CD4-positive, CD25-positive, alpha-beta regulatory T cell (primary cell): Measurements from ENCODE around the gene DNAJA3. TPM values are rescaled to one million over a fixed set of nuclear protein-coding genes. Genes with fewer than 3 reads are reported as not detected.

ENCODE experiments used
- ATAC-seq, 2 donors: fragments of 150-1000 bp; cut with Tn5 transposase; one replicate each; pipeline ENCODE4 v1.10.0; 2021; ENCODE audit warnings: low read depth in 2 of 2, moderate number of reproducible peaks in 2 of 2, moderate library complexity in 1 of 2
- DNase-seq, 3 donors: peaks; one replicate each; pipeline versions ENCODE4 v3.0.0 to v3.0.0-alpha.2; 2012 to 2022; ENCODE audit warnings: mixed read lengths in 1 of 3
- H3K27ac ChIP-seq: one replicate; pipeline ENCODE4 v1.7.0; 2013; ENCODE audit warnings: mild to moderate bottlenecking, low read length; ENCODE audit not compliant: insufficient read depth, poor library complexity, severe bottlenecking
- H3K27me3 ChIP-seq: one replicate; pipeline ENCODE4 v1.7.0; 2013; ENCODE audit warnings: low read length; ENCODE audit not compliant: control insufficient read depth, insufficient read depth
- H3K36me3 ChIP-seq: one replicate; pipeline ENCODE4 v1.7.0; 2013; ENCODE audit warnings: mild to moderate bottlenecking, low read length, moderate library complexity; ENCODE audit not compliant: control insufficient read depth, insufficient read depth
- H3K4me1 ChIP-seq: 2 replicates; pipeline ENCODE4 v1.7.0; 2013; ENCODE audit warnings: mild to moderate bottlenecking, low read length; ENCODE audit not compliant: insufficient read depth, control insufficient read depth, poor library complexity, severe bottlenecking
- H3K4me3 ChIP-seq: one replicate; pipeline ENCODE4 v1.7.0; 2013; ENCODE audit warnings: low read depth, mild to moderate bottlenecking, low read length, moderate library complexity
- H3K9me3 ChIP-seq, 2 experiments: 1 replicate in 1 of 2; 2 replicates in 1 of 2; pipeline ENCODE4 v1.7.0; 2013; ENCODE audit warnings: low read length in 2 of 2, mild to moderate bottlenecking in 1 of 2, moderate library complexity in 1 of 2; ENCODE audit not compliant: control insufficient read depth in 2 of 2
- H3K27ac Mint-ChIP-seq, 3 donors: one replicate each; pipeline ENCODE4 v1.8.0; 2020 to 2022; ENCODE audit warnings: mild to moderate bottlenecking in 3 of 3, mixed read lengths in 3 of 3, moderate library complexity in 2 of 3
- H3K27me3 Mint-ChIP-seq: one replicate; pipeline ENCODE4 v1.8.0; 2022; ENCODE audit warnings: mild to moderate bottlenecking, mixed read lengths
- H3K36me3 Mint-ChIP-seq: one replicate; pipeline ENCODE4 v1.8.0; 2020; ENCODE audit warnings: mixed read lengths
- H3K4me1 Mint-ChIP-seq, 4 donors: one replicate each; pipeline ENCODE4 v1.8.0; 2020 to 2022; ENCODE audit warnings: mixed read lengths in 4 of 4, mild to moderate bottlenecking in 1 of 4
- H3K4me3 Mint-ChIP-seq, 4 donors: one replicate each; pipeline ENCODE4 v1.8.0; 2020 to 2022; ENCODE audit warnings: mild to moderate bottlenecking in 4 of 4, mixed read lengths in 4 of 4, moderate library complexity in 3 of 4
- H3K9me3 Mint-ChIP-seq, 7 donors: one replicate each; pipeline ENCODE4 v1.8.0; 2020 to 2022; ENCODE audit warnings: mixed read lengths in 7 of 7, mild to moderate bottlenecking in 3 of 7, moderate library complexity in 2 of 7
- polyA plus RNA-seq, 4 donors: library from polyadenylated mRNA; unstranded; fragments of 300-500 nt; fragmentation: Illumina TruSeq; gene quantifications; one replicate each; pipeline ENCODE4 v1.2.3, GENCODE V29; 2021
- total RNA-seq: library from RNA; stranded (reverse); gene quantifications from one replicate; pipeline ENCODE4 v1.2.3, GENCODE V29; 2022

Gene DNAJA3
- total and polyA plus RNA-seq, 5 donors from 2014 or later = 27.0 to 49.7 (median 38.1) TPM

DNA sequence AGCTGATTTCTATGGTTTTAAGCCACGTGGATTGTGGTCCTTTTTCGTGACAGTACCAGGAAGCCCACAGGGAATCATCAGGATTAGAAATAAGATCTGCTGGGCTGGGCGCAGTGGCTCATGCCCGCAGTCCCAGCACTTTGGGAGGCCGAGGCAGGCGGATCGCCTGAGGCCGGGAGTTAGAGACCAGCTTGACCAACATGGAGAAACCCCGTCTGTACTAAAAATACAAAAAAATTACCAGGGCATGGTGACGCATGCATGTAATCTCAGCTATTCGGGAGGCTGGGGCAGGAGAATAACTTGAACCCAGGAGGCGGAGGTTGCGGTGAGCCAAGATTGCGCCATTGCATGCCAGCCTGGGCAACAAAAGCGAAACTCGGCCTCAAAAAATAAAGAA is 42.2 kb downstream of the DNAJA3 start:
- no peak for ATAC-seq
- Mint-ChIP-seq H3K4me3 (no peak overlapping the region), H3K4me1 (peaks cover 5 to 32% (median 9%) of the 10 kb centered on the region in 4 donors), H3K36me3 (peaks cover 13% of the 10 kb centered on the region), H3K27ac (no peak overlapping the region), H3K9me3 (no peaks in the 10 kb centered on the region), H3K27me3 (no peaks in the 10 kb centered on the region)
- H3K27ac ChIP-seq = no peak overlapping the region
- H3K4me3 ChIP-seq = no peak overlapping the region
- no peaks in the 10 kb centered on the region for H3K27me3 ChIP-seq
- no peaks in the 10 kb centered on the region for H3K4me1 ChIP-seq
- no peaks in the 10 kb centered on the region for H3K9me3 ChIP-seq
- peaks cover 35% of the 10 kb centered on the region for H3K36me3 ChIP-seq
- no peak for DNase-seq

DNA sequence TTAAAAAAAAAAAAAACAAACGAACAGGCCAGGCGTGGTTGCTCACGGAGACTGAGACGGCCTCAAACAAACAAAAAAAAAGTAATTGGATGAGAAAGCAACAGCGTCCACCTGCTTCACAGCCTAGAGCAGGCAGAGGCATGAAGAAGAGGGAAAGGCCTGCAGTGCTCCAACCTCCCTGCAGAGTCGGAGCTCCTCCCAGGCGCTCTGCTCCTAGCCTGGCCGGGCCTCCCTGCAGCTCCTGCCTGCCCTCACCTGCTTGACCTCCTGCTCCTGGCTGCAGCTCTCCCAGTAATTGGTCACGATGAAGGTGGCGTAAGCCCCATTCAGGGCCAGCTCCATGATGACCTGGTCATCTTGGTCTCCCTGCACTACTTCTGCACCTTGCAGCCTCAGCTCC is 43.3 kb downstream of the DNAJA3 start:
- Mint-ChIP-seq H3K27me3 (no peaks in the 10 kb centered on the region), H3K36me3 (peaks cover 12% of the 10 kb centered on the region), H3K4me1 (peaks cover 9 to 42% (median 15%) of the 10 kb centered on the region in 4 donors), H3K27ac (no peak overlapping the region), H3K9me3 (no peaks in the 10 kb centered on the region), H3K4me3 (no peak overlapping the region)
- Histone ChIP-seq H3K27ac (no peak overlapping the region), H3K27me3 (no peaks in the 10 kb centered on the region), H3K9me3 (no peaks in the 10 kb centered on the region), H3K36me3 (peaks cover 26% of the 10 kb centered on the region), H3K4me1 (peaks cover 6% of the 10 kb centered on the region), H3K4me3 (no peak overlapping the region)
- ATAC-seq (no peak), DNase-seq (no peak)

DNA sequence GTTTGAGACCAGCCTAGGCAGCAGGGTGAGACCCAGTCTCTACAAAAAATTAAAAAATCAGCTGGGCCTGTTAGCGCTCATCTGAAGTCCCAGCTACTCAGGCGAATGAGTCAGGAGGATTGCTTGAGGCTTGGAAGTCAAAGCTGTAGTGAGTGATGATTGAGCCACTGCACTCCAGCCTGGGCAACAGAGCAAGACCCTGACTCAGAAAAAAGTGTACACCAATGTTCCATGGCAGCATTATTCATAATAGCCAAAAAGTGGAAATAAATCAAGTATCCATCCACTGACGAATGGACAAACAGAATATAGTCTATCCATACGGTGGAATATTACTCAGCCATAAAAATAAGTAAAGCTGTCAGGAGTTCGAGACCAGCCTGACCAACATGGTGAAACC is 46.2 kb downstream of the DNAJA3 start:
- no peak overlapping the region for H3K4me3 ChIP-seq
- Mint-ChIP-seq H3K4me3 (peak overlapping the region; percentile 21 to 63 (median 44)), H3K9me3 (no peaks in the 10 kb centered on the region), H3K27ac (peak overlapping the region in 1 of 3 donors; percentile 67), H3K36me3 (peaks cover 5% of the 10 kb centered on the region), H3K4me1 (peaks cover 13 to 42% (median 19%) of the 10 kb centered on the region in 4 donors), H3K27me3 (no peaks in the 10 kb centered on the region)
- H3K36me3 ChIP-seq = peaks cover 10% of the 10 kb centered on the region
- peaks cover 33% of the 10 kb centered on the region for H3K4me1 ChIP-seq
- no peaks in the 10 kb centered on the region for H3K9me3 ChIP-seq
- no peak overlapping the region for H3K27ac ChIP-seq
- DNase-seq (no peak), ATAC-seq (no peak)
- no peaks in the 10 kb centered on the region for H3K27me3 ChIP-seq

DNA sequence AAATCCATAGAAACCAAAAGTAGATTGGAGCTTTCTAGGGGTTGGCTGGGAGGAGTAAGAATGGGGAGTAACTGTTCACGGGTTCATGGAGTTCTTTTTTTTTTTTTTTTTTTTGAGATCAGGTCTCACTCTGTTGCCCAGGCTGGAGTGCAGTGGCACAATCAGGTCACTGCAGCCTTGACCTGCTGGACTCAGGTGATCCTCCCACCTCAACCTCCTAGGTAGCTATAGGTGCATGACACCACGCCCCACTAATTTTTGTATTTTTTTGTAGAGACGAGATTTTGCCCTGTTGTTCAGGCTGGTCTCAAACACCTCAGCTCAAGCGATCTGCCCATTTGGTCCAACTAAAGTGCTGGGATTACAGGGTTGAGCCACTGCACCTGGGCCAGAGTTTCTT is 47.2 kb downstream of the DNAJA3 start:
- H3K4me1 Mint-ChIP-seq = peaks cover 16 to 50% (median 25%) of the 10 kb centered on the region in 4 donors
- Histone ChIP-seq H3K27me3 (no peaks in the 10 kb centered on the region), H3K36me3 (peaks cover 8% of the 10 kb centered on the region), H3K4me1 (peaks cover 43% of the 10 kb centered on the region), H3K4me3 (no peak overlapping the region), H3K9me3 (no peaks in the 10 kb centered on the region), H3K27ac (peak overlapping the region; percentile 89)
- DNase-seq = no peak
- peak overlapping the region; percentile 90 to 94 (median 91) for H3K4me3 Mint-ChIP-seq
- no peaks in the 10 kb centered on the region for H3K27me3 Mint-ChIP-seq
- ATAC-seq = no peak
- peak overlapping the region; percentile 20 to 88 (median 84) for H3K27ac Mint-ChIP-seq
- no peaks in the 10 kb centered on the region for H3K9me3 Mint-ChIP-seq
- peaks cover 4% of the 10 kb centered on the region for H3K36me3 Mint-ChIP-seq

DNA sequence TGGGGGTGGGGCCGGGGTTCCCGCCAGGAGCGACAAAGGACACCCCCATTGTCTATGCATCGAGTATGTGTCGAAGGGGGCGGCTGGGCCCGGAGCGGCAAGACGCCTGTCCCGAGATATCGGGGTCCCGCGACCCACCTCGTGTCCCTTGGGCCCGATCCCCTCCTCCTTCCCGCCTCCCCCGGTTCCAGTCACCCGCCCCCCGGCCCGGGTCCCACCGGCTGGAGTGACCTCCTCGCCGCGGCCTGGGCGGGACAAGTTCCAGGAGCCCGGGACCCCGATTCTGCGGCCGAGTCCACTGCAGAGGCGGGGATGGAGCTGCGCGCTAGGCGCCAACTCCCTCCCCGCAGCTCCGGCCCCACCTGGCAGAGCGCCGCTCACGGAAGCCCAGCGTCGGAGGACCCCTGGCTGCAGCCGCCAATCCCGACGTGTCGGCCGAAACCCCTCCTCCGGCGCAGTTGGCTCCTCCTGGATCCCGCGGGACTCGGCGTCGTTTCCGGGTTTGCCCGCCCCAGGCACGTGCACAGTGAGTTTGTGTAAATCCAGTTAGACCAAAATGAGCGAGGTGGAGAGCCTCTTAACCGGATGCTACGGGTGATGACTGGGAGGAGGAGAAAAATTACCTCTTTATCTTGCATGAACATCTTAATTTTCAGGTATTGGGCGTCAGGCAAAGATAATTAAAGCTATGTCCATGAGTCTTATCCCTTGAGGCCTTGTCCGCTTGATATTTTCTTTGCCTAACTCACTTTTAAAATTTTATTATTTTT is 48.7 kb downstream of the DNAJA3 start, which contains the start of gene NMRAL1:
NMRAL1 (minus strand) TSS at position 434 of the 770 bp plus-strand sequence. CDS start 493 bp downstream, outside the sequence.
- Mint-ChIP-seq H3K27ac (peak within 1 kb of the TSS; percentile 84 to 94 (median 93)), H3K27me3 (no peaks in the 10 kb centered on the region), H3K36me3 (peaks cover 3% of the 10 kb centered on the region), H3K4me1 (peaks cover 24 to 61% (median 34%) of the 10 kb centered on the region in 4 donors), H3K9me3 (no peaks in the 10 kb centered on the region), H3K4me3 (peak within 1 kb of the TSS; percentile 90 to 94 (median 91))
- ATAC-seq (peak; percentile 62 to 63), DNase-seq (peak; percentile 83 to 96 (median 86))
- Histone ChIP-seq H3K4me3 (peak within 1 kb of the TSS; percentile 82), H3K27ac (peak within 1 kb of the TSS; percentile 89), H3K27me3 (no peaks in the 10 kb centered on the region), H3K9me3 (no peaks in the 10 kb centered on the region), H3K4me1 (peaks cover 47% of the 10 kb centered on the region), H3K36me3 (peaks cover under 1% of the 10 kb centered on the region)

DNA sequence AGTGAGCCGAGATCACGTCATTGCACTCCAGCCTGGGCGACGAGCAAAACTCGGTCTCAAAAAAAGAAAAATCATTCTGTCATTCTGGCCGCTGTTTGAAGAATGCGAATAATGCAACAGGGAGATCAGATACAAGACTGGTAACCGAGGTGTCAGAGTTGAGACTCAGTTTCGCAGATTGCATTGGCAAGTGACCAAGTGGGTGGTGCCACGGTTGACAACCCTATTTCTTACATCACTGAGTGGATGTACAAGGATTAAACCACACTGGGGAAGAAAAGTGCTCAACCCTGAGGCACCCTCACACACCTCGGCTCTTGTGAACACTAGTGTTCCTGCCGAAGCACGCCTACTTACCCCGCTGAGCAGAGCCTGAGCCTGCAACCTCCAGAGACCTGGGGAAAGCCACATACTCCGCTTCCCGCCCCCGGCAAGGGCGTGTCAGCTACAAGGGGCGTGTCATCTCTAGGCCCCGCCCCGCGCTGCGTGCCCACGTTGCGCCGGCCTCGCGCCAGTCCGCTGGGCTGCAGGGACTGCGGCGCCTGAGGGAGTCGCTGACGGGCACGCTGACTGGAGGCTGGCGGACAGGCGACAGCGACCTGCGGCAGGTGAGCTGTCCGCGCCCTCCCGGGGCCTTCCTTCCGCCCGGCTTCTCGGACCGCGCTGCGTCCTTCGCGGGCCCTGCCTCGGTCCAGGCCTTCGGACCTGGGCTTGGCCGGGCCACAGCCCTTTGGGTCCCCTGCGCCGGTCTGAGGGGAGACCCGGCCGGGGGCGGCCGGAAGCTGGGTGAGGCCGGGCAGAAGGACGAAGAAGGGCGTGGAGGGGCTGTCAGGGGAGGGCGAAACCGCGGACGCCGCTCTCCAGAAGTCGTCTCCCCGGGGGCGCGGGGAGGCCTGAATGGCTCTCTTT is 50.5 kb downstream of the DNAJA3 start, which contains the start of gene HMOX2:
HMOX2 (plus strand) TSS at position 519 of the 909 bp plus-strand sequence. CDS start 29,127 bp downstream, outside the sequence.
- Mint-ChIP-seq H3K27me3 (no peaks in the 10 kb centered on the region), H3K27ac (peak within 1 kb of the TSS; percentile 91 to 95 (median 93)), H3K4me1 (peaks cover 24 to 60% (median 36%) of the 10 kb centered on the region in 4 donors), H3K9me3 (no peaks in the 10 kb centered on the region), H3K36me3 (peaks cover 3% of the 10 kb centered on the region), H3K4me3 (peak within 1 kb of the TSS; percentile 94 to 98 (median 94))
- peaks cover 51% of the 10 kb centered on the region for H3K4me1 ChIP-seq
- peak within 1 kb of the TSS; percentile 81 for H3K4me3 ChIP-seq
- peak within 1 kb of the TSS; percentile 89 for H3K27ac ChIP-seq
- H3K27me3 ChIP-seq = no peaks in the 10 kb centered on the region
- H3K36me3 ChIP-seq = no peaks in the 10 kb centered on the region
- H3K9me3 ChIP-seq = no peaks in the 10 kb centered on the region
- ATAC-seq (peak; percentile 90), DNase-seq (peak; percentile 86 to 96 (median 91))

DNA sequence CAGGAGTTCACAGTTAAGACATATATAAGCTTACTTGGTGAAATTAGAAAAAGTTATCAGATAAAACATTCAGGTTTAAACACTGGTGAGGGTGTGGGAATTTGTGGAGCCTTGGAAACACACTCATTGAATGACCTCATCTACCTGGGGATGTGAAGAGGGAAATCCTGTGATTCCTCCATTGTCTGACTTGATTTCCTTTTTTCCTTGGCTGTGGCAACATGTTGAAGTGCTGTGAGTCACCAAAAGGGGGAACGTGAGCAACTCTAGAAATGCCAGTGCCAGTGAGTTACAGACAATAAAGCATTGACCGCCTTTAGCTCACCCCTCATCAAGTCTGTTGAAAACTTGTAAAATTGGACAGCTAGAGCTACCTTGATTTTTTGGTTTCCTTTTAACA is 52.3 kb downstream of the DNAJA3 start:
- peak overlapping the region; percentile 94 to 98 (median 94) for H3K4me3 Mint-ChIP-seq
- DNase-seq (peak in 1 of 3 donors; percentile 33), ATAC-seq (no peak)
- peak overlapping the region; percentile 80 to 92 (median 84) for H3K27ac Mint-ChIP-seq
- H3K4me1 Mint-ChIP-seq = peaks cover 34 to 67% (median 51%) of the 10 kb centered on the region in 4 donors
- peaks cover 12% of the 10 kb centered on the region for H3K36me3 Mint-ChIP-seq
- Histone ChIP-seq H3K27me3 (no peaks in the 10 kb centered on the region), H3K27ac (peak overlapping the region; percentile 25), H3K36me3 (no peaks in the 10 kb centered on the region), H3K4me1 (peaks cover 63% of the 10 kb centered on the region), H3K9me3 (no peaks in the 10 kb centered on the region), H3K4me3 (peak overlapping the region; percentile 55)
- H3K9me3 Mint-ChIP-seq = no peaks in the 10 kb centered on the region
- H3K27me3 Mint-ChIP-seq = no peaks in the 10 kb centered on the region
